Suprapubic skin (tissue), 4 donors: ENCODE results near the gene KCNK1.

Experiments
- POLR2A ChIP-seq, 2 donors: fragments of 450-650 bp; IDR thresholded peaks; one replicate each; pipeline ENCODE4 v1.6.1; 2017; ENCODE audit warnings: antibody characterized with exemption in 2 of 2, mild to moderate bottlenecking in 2 of 2, moderate library complexity in 2 of 2
- POLR2AphosphoS5 ChIP-seq, 3 donors: sonication (generic); formaldehyde crosslinking; IDR thresholded peaks; one replicate each; pipeline ENCODE4 v1.6.1; 2017; ENCODE audit warnings: antibody characterized with exemption in 3 of 3
- TF ChIP-seq, protein P1 (sequence below), 2 donors: fragments of 200-600 bp in 1 of 2; fragments of 450-650 bp in 1 of 2; sonication (generic) in 1 of 2; IDR thresholded peaks; one replicate each; pipeline ENCODE4 v1.5.1; 2016 to 2019; ENCODE audit warnings: antibody characterized with exemption in 2 of 2, mild to moderate bottlenecking in 1 of 2, moderate library complexity in 1 of 2

DNA sequence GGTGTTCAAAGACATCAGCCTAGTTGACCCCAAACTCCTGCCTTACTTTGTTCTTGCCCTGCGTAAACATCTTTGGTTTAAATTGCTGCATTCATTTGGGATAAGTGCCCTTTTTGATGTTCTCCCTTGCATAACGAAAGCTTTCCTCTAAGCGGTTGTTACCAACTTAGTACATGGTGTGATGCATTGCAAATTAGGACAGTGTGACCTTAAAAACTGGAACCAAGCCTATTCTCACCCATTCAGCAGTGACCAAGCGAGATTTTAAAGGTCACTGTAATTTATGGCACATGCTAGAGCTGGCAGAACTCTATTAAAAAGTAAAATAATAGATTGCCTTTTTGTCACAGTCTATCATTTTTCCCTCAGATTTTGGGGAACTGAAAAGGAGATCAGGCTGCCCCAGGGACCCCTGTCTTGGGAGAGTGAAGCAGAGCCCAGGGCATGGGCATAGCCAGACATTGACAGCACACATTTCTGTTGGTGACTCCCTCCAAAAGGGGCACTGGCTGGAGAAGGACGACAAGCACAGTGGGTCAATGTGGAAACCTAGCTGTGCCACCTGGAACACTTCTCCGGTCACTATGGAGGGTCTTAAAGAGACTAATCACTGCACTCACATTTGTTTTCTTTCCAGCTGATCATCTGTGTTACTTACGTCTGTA, 63.9 kb downstream of the KCNK1 start:
- TF ChIP-seq, protein P1, sequence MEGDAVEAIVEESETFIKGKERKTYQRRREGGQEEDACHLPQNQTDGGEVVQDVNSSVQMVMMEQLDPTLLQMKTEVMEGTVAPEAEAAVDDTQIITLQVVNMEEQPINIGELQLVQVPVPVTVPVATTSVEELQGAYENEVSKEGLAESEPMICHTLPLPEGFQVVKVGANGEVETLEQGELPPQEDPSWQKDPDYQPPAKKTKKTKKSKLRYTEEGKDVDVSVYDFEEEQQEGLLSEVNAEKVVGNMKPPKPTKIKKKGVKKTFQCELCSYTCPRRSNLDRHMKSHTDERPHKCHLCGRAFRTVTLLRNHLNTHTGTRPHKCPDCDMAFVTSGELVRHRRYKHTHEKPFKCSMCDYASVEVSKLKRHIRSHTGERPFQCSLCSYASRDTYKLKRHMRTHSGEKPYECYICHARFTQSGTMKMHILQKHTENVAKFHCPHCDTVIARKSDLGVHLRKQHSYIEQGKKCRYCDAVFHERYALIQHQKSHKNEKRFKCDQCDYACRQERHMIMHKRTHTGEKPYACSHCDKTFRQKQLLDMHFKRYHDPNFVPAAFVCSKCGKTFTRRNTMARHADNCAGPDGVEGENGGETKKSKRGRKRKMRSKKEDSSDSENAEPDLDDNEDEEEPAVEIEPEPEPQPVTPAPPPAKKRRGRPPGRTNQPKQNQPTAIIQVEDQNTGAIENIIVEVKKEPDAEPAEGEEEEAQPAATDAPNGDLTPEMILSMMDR (IDR thresholded peaks at IDR 0.05), result no peak
- TF ChIP-seq POLR2A (IDR thresholded peaks at IDR 0.05) (no peak), POLR2AphosphoS5 (IDR thresholded peaks at IDR 0.05) (no peak)
